Measurements from ENCODE around the gene AGBL4.
A peak's percentile ranks its signal among the peaks of the same experiment; 100 is the strongest.

The AGBL4 gene

DNA sequence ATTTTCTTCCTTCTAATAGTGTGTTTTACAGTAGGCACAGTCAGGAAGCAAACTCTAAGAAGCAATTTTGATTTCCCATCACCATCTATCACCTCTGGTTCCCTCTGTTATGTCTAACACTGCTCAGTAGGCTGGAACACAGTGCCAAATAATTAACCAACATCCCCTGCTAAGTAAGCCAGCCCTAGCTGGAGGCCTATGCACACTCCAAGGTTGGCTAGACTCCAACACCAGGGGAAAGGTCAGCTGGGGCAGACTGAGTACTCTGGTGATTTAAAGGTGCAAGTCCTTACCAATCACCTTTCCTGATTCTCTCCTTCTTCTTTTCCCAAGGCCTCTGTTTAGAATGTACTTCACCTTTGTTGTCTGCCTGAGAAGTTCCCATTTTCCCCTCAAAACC, 1200.6 kb downstream of the AGBL4 start:
- DNase-seq (ENCODE audit: low spot score), result no peak

DNA sequence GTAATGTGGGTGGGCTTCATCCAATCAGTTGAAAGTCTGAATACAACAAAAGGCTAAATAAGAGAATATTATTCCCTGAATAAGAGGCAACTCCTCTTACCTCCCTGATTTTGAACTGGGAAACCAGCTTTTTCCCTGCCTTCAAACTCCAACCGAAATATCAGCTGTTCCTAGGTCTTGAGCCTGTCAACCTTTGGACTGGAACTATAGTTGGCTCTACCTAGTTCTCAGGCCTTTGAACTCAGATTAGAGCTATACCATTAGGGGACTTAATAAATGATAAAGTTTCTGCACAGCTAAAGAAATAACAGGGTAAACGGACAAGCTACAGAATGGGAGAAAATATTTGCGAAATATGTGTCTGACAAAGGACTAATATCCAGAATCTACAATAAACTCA, 1203.3 kb downstream of the AGBL4 start:
- no peak for DNase-seq (ENCODE audit: low spot score)

- peak; percentile 15 for DNase-seq (ENCODE audit: low spot score)
Measured at GRCh38 chr1:48817505-48818114, 1206.1 kb downstream of the AGBL4 start.

DNA sequence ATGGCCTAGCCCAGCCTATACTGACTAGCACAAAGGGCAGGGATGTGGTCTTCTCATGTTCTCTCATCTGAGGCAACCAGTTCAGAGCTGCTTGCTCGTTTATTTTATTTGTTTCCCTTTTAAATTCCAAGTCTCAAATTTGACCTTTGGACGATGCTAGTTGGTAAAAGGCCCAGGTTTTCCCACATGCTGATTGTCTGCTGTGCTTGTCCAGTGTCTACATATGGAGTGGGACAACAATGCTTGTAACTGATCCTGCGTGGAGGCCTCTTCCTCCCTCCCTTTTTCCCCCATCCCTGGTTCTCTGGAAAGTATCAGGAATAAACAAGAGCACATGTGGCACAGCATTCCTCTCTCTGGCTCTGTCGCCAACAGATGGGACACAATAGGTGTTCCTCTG, 1213.0 kb downstream of the AGBL4 start:
- no peak for DNase-seq (ENCODE audit: low spot score)

DNA sequence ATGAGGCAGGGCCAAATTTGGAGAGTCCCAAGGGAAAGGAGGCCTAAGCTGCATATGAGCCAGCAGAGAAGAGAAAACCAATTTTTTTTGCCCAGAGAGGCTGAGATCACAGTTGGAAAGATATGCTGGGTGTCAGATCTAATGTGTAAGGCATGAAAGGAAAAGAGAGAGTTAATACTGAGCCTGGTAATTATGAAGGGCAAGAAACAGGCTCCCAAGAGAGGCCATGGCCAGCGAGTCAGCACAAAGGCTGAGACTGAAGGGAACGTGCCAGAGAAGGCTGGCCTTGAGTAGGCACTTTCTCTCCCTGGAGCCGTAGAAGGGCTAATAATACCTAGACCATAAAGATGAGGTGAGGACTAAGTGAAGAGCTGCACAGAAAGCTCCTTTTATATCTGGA, 1215.3 kb downstream of the AGBL4 start:
- no peak for DNase-seq (ENCODE audit: low spot score)

GRCh38 chr1:48807554-48808260, 1216.0 kb downstream of the AGBL4 start:
- no peak for DNase-seq (ENCODE audit: low spot score)

DNA sequence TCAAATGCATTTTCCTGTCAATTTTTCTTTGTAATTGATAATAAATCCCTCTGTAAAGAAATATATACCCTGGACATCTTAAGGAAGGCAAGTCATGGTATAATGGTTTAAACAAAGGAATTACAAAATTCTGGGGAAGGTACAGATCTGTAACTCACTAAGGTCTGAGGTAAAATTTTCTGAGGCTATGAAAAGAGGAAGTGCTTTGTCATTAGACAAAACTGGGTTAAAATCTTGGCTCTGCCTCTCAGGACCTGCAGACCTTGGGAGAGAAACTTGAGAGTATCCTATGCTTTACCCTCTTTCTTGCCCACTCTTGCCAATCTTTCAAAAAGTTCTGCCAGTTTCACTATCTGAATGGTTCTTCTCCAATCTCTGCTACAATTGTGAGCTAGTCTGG, 1220.3 kb downstream of the AGBL4 start:
- no peak for DNase-seq (ENCODE audit: low spot score)

- DNase-seq (ENCODE audit: low spot score), result no peak
Measured at GRCh38 chr1:48794816-48795215, 1228.9 kb downstream of the AGBL4 start.

DNA sequence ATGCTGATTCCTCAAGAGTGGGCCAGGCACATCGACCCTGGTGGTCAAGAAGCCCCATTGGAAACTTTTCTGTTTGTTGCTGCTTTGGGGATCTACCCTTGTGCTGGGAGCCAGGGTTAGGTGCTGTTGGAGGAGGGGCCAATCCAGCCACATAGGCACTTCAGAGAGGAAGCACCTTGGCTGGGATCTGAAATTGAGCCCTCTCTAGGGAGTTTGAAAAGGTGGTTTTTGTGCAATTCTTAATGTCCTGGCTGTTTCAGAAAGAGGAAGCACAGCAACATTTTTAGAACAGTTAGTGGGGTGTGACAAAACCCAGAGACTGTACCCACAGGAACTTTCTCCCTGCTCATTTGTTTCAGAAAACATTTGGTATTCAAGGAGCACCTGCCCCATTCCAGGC, 1229.9 kb downstream of the AGBL4 start:
- no peak for DNase-seq (ENCODE audit: low spot score)

DNA sequence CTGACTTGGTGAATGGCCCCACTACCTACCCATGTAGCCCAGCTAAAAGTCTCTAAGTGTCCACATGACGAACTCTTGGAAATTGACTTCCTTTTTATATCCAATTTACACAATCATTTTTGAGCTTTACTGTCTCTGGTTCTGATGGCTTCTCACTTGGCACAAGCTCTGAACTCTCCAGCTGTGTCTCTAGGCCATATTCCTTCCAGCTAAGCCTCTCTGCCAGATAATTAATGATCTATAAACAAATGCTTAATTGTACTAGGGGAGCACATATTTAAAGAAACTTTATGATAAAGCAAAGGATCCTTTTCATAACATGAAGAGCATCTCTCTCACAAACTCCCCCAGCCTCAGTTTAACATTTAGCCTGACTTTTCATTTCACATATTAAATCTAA, 1230.8 kb downstream of the AGBL4 start:
- DNase-seq (ENCODE audit: low spot score), result no peak

DNA sequence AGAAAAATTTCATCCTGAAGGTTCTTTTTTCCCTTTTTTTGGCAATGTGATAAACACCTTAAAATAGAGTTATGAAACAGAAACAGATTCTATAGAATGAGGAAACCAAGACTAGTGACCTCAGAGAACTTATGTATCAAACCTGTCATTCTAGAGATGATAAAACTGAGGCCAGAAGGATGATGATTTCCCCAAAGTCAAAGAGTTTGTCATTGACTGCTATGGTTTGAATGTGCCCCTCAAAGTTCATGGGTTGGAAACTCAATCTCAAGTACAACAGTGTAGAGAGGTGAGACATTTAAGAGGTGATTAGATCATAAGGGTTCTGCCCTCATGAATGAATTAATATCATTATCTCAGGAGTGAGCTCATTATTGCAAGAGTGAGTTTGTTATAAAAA, 1233.4 kb downstream of the AGBL4 start:
- no peak for DNase-seq (ENCODE audit: low spot score)

DNA sequence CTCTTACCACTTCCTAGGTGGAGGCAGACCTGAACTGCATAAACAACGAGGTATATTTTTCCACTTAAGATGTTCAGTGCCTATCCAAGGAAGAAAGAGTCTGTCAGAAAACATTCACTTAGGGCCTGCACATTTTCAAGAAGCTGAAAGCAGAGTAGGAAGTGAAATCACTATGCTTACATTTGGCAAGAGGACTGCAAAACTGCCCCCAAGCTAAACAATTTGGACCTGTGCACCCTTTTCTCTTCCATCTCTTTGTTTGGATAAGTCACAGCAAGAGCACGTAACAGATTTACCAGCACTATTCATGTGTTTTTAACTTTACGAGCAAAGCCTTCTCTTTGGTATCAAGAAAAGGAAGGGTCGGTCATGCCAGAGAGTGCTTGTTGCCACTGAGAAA, 1233.9 kb downstream of the AGBL4 start:
- no peak for DNase-seq (ENCODE audit: low spot score)

DNA sequence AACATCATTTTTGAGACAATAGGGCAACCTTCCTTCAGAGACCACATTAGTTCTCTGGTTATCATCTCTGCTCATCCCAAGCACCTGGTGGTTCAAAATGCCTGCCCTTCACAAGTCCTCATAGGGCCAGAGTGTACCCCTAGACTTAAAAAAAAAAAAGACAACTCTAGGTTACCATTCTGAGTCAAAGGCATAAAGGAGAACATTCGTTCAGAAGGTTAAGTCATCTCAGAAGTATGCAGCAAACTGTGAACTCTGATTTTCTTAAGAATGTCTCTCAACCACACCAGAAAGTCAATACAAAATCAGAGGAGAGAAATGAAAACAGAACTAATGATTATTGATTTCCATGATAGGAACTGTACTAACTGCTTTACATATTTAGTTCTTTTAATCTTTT, 1237.9 kb downstream of the AGBL4 start:
- DNase-seq (ENCODE audit: low spot score), result no peak

DNA sequence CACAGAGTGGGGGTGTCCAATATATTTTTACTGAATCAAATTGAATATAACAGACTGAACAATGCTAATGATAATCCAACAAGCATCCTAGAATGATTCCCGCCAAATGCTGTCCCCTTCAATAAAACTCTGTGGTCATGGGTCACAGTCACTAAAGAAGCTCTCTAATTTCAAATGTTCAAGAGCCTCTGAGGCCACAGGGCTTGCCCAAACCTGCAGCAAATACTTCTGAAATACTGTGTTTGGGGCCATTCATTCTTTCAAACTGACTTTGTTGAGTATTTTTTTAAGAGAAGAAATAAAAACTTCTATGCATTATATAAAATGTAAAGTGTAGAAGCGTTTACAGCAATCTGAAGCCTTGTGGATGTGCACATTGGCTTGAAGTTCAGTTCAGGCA, 1239.5 kb downstream of the AGBL4 start:
- no peak for DNase-seq (ENCODE audit: low spot score)

DNA sequence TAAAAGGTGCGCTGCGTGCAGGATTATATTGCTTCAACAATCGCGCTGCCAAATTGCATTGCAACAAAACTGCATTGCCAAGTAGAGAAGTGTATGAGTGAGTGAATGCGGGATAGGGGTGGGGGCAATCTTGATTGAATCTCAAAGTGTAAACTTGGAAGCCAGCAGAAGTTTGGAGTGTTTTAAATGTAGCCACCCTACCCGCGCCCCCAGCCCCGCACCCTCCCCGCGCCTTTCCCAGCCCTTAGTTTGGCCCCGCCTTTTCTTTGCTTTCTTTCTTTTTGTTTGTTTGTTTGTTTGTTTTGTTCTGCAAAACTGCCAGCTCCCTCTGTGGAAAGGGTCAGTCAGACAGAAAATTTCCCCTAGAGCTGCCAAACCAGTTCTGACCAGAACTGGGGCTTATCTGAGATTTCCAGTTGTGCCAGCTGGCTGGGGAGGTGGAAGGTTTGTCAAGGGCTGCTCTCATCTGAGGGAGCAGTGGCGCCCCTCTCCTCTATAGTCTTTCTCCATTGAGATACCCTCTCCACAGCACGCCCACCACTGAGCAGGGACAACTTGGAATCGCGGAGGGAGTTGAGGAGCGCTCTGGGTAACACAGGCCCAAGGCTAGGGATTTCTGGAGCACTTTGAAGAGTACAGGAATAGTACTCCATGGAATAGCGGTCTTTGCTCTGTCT, 1246.4 kb downstream of the AGBL4 start:
- DNase-seq (ENCODE audit: low spot score), result no peak

DNA sequence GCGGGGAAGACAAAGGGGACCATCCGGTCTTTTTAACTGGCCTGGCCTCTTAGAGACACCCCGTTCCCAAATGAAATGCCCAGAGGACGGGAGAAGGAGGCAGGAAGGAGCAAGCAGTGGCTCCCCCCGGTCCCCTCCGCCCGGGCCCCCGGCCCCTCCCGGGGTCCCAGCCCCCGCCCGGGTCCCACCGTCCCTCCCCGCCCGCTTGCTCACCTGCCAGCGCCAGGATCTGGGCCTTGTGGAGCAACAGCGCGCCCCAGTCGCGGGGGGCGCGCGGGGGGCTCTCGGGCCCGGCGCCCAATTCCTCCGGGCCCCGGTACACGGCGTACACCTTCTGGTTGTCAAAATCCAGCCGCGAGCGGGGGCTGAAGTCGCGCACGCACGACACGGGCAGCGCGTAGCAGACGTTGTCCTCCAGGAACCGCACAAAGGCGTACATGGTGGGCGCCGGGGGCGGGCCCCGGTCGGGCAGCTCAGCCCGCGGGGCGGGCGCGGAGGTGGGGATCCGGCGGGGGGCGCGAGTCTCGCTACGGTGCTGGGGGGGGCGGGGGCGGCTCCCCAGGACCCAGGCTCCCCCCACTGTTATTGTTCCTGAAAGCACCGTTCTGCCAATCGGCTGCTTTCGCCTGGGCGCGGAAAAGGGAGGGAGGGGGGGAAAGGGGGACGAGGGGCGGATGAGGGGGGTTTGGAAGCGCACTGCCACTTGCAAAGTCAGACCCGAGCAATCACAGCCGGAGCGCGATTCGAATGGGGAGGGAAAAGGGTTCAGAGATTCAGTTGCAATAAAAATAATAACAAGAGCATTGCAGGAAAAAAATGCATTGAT, 1247.1 kb downstream of the AGBL4 start, which contains the start of gene BEND5:
Gene BEND5, minus strand, starts transcription at position 499 of the 826 bp plus-strand sequence. Its CDS starts 60 bp downstream, at position 439.
- DNase-seq (ENCODE audit: low spot score), result no peak

GRCh38 chr1:48775831-48776392, 1247.8 kb downstream of the AGBL4 start:
- no peak for DNase-seq (ENCODE audit: low spot score)

DNA sequence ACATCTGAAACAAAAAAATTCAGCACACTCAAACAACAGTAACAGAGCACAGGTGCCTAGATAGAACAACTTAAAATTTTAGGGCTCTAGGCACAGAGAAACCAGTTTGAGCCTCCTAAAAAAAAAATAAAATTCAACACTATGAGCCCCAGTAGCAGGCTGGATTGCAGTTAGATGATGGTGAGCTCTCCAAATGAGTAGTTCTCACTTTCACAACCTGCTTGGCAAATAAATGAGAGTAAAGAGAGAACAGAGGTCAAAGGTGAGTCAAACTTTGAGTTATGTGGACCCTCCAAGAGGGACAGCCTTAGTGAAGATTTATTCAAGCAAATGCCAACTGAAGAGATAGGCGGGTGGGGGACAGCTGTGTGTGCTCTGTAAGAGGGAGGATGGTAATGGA, 1250.6 kb downstream of the AGBL4 start:
- DNase-seq (ENCODE audit: low spot score), result no peak

DNA sequence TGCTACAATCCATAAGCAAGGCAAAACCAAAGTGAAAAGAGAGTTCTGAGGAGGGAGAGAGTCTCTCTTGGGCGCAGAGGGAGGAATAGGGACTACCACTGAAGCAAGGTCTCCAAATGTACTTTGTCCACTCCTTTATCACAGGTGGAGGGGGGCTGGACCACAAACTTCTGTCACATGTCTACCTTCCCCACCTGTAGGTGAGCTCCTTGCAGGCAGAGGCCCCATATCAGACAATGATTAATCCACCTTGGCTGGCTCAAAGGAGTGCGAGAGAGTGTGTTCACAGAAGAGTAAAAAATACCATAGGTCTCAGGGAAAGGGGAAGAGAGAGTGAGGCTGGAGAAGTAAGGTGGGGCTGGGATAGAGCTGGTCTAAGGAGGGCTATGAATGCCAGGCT, 1251.5 kb downstream of the AGBL4 start:
- no peak for DNase-seq (ENCODE audit: low spot score)

GRCh38 chr1:48771561-48771960, 1252.2 kb downstream of the AGBL4 start:
- DNase-seq (ENCODE audit: low spot score), result no peak

GRCh38 chr1:48767975-48768510, 1255.7 kb downstream of the AGBL4 start:
- DNase-seq (ENCODE audit: low spot score), result no peak

DNA sequence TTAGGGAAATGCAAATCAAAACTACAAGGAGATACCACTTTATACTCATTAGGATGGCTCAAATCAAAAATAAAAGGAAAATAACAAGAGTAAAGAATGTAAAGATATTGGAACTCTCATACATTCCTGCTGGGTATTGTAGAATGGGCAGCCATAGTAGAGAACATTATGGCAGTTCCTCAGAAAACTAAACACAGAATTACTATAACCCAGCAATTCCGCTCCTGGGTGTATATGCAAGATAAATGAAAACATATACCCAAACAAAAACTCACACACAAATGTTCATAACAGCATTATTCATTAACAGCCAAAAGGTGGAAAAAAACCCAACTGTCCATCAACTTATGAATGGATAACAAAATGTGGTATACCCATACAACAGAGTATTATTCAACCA, 1258.4 kb downstream of the AGBL4 start:
- no peak for DNase-seq (ENCODE audit: low spot score)
